ENCODE data around the gene MLEC.
A peak's percentile ranks its signal among the peaks of the same experiment; 100 is the strongest.

Gene MLEC

DNA sequence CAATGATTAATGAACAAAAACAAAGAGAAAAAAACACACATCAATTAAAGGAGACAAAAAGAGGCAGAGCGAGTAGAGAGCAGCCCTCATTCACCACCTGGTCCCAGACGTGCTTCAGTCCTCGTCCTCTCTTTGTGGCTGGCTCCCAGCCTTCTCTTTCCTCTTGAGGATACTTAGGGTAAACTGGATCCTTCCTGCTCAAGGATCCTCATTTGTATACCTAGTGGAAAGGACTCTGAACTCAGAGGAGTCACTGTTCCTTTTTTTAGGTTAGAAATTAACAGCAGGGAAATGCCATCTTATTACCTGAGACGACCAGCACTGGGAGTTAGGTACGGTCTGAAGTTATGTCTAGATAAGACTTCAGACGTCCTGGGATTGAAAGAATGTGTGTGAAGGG lies 9.7 kb downstream of the MLEC start:
- DNase-seq: no peak

DNA sequence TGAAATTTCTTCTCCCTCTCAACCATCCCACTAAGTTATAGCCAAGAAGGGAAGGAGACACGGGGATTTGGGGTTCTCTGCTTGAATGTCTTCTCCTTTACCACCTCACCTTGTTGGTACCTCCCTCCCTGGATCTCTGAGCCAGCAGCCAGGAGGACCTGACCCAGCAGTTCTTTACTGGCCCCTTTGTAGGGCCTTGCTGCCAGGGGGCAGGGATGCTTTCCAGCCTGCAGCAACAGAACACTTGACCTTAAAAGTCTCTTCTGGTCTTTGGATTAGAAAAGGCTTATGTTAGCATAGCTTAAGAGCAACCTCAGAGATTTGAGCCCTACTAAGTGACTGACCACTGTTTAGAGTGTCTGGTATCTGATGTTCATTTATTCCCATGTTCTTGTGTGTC lies 10.4 kb downstream of the MLEC start:
- no peak for DNase-seq

DNA sequence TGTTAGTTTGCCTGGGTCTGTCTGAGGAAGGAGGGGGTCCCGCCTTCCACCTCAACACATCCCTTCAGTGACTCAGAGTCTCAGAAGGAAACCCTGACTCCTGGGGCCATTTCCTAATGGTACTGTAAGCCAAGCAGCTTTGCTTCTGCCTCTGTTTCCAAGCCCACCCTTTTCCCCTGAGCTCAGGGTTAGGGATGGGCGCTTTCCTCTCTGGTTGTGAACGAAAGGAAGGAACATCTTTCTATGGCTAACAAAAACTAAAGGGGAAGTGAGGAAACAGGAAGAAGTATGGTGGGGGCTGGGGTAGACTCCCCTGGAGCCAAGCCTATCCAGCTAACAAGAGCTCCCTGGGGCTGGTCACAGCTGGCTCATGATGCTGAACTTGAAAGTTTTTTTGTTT lies 11.7 kb downstream of the MLEC start:
- DNase-seq: no peak

DNA sequence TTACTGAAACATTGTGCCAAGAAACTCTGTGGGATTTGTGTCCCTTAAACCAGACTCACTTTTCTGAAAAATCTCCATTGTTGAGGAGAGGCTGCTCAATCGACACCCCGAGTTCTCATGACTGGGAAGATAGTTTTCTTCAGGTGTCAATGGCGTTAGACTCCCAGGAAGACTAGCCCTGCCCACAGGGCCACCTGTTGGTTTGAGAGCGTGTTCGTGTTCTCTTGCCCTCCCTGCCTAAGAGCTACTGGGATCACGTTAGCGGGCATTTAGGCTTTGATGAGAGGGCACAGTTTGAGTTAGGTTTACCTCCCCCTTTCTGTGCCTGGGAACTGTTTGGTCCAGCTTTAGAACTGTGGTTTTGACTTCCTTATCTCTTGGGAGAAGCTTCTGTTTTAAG lies 12.6 kb downstream of the MLEC start:
- DNase-seq: no peak

DNA sequence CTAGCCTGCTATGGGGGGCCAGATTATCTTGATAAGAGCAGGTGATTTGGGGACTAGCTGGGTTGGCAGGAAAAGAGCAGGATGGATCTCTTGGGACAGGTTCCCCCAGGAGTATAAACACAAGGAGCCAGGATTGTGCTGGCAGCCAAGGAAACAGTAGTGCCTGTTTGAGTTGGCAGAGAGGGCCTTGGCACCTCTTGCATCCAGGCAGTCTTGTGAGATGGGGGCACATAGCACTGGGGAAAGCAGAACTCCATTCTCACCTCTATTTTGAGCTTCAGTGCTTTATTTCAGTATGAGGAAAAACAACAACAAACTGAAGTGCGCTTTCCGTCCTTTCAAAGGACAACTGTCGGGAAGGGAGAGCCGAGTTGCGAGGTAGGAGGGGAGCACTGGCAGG lies 13.9 kb downstream of the MLEC start:
- no peak for DNase-seq

DNA sequence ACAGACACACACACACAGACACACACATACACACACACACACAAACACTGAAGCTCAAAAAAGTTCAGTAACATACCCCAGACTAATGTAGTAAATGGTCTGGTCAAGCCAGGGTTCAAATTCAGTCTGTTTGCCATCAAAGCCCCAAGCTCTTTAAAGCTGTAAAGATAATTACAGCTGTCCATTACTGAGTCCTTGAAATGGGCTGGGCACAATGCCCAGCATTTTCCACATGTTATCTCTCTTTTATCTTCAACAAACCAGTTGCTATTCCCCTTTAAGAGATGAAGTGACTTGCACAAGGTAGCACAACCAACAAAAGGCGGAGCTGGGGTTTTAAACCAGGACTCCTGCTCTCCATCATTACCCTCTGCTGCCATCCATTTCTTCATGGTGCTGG lies 15.7 kb downstream of the MLEC start:
- no peak for DNase-seq

DNA sequence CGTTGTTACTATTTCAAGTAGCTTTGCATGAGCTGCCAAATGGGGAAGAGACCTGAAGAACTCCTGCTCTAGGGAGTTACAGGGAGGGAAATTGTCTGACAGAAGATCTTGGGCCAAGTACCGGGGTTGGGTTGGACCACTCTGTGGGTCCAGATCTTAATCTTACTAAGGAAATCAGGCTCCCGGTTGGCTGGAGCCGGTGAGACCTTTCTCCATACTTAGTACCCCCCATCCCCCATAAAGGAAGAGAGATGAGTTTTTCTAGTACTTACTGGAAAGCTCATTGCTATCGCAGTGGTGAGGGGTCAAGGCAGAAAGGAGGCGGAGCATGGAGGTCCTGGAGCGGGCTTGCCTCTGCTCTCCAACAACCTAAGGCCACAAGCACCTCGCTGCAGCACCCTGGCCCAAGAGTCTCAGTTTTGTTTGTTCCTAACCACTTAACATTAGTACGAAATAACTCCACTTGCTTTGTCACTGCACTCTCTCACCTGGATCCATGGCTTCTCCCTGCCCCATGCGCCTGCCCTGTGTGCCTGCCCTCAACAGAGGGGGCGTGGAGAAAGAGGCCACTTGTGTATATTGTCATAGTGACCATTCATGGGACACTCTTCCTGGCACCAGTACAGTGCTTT lies 16.5 kb downstream of the MLEC start:
- DNase-seq: no peak

DNA sequence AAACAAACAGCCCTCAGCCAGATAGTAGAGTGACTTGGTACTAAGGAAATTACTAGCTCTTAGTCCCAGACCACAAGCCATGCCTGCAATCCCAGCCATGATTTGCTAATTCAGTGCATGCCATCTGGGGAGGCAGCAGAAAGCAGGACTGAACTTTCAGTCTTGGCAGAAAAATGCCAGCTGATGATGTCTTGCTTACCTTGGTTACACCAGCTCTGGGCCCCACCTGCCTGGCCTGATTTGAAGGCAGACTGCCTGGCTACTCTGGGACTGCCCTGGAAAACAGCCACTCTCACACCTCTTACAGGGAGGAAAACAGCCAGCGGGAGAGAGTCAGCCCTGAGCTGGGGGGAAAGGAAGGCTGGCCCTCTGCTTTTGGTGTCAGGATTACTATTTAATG lies 18.7 kb downstream of the MLEC start:
- no peak for DNase-seq

DNA sequence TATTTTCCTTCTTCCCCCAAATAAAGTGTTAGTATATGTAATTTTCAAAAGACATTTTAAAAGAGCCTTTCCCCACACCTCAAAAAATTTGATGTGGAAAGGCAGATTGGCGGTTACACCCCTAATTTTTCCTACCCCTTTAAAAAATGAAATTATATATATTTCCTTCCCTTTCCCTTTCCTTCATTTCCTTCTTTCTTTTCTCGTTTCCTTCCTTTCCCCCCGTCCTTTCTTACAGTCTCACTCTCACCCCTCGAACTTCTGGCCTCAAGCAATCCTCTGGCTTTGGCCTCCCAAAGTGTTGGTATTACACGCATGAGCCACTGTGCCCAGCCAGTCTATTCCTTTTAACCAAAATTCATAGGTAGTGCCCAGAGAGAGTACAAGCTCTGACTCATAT lies 19.1 kb downstream of the MLEC start:
- DNase-seq: no peak

DNA sequence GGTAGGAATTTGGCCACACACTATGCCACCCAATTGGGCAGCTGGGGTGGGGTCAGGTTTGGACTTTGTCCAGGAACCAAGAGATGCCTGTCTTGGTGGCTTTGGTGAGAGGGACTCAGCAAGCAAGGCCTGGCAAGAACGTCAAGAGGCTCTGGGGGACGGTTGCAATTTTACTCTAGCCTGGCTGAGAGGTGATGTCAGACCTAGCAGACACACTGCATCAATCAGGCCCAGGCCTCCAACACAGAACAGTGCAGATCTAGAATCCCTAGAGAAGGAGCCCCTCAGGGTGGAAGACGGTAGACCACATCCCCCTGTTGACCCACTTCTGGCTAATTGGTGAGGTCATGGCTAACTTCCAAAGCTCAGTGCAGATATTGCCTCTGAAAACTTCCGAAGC lies 21.7 kb downstream of the MLEC start:
- DNase-seq: no peak

DNA sequence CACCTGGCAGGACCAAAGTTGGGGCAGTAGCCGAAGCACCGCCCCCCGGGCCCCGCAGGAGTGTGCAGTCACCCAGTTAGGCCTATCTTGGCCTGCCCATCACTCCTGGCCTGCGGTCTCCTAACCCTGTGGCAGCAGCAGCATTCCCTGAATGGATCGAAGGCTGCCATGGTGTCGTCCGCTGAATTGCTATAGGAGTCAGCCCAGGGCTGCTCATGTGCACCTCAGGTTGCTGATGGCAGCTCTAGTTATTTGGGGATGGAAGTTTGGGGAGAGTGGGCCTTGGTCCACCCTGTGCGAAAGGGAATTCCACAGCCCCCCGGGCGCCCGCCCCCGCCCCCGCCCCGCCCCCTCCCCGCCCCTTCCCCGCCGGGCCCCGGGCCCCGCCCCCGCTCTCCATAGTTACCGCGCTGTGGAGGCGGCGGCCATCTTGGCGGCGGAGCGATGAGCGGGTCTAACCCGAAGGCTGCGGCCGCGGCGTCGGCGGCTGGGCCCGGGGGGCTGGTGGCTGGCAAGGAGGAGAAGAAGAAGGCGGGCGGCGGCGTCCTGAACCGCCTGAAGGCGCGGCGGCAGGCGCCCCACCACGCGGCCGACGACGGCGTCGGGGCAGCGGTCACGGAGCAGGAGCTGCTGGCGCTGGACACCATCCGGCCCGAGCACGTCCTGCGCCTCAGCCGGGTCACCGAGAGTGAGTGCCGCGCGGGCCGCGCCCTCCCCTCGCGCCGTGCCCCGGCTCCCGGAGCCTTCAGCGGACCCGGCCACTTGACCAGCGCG lies 23.3 kb downstream of the MLEC start, which contains the start of gene UNC119B:
UNC119B (plus strand) TSS at position 428 of the 774 bp plus-strand sequence; CDS start at position 445, 17 bp downstream.
- no peak for DNase-seq

DNA sequence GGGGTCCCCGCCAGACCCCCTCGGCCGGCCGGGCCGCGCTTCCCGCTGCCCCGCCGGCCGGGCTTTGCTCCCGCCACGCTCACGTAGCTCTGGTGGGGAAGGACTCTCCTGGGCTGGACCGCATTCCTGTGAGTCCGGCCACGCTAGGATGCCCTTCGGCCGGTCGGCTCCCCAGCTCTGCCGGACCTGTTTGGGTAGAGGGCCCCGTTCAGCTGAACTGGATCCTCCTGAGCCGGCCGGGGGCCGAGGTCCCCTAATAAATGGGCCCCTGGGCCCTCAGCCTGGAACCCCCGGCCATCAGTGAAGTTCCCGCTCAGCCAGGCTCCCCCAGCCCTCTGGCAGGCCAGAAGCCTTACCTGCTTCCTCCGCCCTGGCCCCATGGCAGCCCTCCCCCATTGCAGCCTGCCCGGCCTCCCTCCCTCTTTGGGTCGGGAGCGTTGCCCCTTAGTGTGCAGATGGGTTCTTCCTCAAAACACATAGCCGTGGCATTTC lies 23.9 kb downstream of the MLEC start:
- DNase-seq: no peak

DNA sequence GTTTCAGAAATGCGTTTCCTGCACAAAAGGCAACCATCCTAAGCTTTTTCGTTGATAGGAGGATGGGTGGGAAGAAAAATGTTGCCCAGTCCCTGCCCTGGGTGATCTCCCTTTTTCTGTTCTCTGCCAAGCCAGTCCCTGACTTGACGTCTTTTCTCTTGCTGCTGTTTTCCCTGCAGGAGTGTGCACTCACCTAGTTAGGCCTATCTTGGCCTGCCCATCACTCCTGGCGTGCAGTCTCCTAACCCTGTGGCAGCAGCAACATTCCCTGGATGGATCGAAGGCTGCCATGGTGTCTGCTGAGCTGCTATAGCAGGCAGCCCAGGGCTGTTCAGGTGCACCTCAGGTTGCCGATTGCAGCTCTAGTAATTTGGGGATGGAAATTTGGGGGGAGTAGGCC lies 24.5 kb downstream of the MLEC start:
- DNase-seq: no peak

DNA sequence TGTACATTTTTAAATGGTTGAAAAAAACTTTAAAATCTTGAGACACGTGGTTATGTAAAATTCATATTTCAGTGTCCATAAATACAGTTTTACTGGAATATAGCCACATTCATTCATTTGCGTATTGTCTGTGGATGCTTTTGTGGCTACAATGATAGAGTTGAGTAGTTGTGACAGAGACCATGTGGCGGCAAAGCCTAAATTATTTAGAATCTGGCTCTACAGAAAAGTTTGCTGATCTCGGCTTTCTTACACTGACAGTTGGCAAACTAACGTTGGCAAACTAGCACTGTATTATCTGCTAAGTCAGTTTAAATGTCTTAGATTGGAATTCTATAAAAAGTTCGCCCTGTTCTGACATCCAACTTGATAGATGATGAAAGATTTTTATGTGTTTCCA lies 25.7 kb downstream of the MLEC start:
- DNase-seq: no peak

DNA sequence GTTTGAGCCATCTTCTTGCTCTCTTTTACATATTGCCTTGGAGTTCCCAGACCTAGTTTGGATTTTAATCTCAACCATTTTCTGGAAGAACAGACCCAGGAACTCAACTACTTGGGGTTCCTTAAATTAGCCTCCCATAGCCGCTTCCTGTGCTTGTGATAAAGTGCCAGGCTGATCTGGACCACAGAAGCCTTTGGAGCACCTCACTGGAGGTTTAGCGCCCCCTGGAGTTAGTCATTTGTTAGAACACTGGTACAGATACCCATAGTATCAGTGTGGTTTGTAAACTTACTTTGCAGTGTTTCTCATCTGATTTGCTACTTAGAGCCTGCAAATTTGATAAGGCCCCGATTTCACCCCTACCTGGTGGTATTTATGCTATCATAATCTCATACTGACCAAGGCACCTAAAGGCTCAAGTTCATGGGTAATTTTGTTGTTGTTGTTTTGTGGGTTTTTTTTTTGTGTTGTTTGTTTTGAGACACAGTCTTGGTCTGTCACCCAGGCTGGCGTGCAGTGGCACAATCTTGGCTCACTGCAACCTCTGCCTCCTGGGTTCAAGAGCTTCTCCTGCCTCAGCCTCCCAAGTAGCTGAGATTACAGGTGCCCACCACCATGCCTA lies 27.0 kb downstream of the MLEC start:
- DNase-seq: peak; percentile 53

DNA sequence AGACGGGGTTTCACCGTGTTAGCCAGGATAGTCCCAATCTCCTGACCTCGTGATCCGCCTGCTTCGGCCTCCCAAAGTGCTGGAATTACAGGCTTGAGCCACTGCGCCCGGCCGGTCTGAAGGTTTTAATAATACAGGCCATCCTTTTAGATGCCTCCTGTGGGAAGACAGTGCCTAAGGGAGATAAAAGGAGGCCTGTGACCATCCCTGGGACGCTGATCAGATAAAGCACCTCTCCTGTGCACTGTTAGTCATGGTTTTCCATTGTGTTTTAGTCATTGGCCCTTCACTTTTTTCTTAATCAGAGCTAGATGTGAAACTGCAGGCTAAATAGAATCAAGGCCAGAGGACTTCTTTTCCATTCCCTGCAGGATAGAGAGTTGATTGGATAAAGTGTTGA lies 31.1 kb downstream of the MLEC start:
- no peak for DNase-seq

DNA sequence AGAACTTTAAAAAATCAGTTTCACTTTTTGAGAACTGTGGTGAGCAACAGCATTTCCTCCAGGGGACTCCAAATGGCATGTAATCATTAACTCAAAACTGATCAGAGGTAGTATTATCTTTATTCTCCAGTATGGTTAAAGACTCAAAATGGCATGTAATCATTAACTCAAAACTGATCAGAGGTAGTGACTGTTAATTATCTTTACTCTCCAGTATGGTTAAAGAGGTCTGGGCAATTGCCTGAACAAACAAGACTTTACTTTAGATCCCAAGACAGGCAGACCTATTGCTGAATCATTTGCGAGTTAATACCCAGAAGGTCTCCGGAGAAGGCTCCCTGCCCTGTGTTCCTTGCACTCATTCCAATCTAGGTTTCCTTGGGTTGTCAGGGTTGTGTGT lies 32.1 kb downstream of the MLEC start:
- no peak for DNase-seq

DNA sequence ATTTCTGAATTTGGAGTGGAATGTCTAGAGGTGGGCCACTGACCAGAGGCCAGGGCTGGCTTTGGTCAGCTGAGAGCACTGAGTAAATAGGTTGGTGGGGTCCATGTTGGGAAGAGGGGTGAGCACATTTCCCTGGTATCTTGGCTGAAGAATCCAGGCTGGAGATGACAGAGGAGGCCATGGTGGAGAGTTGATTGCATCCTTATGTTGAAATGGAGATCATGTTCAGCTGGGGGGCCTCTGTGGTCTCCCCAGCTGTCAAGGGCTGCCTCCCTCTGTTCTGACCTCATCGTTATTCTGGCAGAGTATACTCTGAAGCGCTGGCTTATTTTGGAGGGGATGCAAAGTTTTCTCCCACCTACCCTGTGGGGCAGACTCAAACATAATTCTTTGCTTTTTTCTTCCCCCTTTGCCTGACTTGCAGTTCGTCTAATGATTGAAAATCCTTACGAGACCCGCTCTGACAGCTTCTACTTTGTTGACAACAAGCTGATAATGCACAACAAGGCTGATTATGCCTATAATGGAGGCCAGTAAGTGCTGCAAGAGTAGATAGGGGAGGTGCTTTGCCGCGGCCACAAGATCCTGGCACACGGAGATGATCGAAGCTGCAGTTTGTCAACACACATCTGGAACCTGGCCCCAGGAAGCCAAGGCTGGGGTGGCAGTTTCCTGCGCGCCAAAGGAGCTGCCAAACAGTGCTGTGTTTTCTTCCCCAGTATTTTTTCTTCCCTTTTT lies 32.7 kb downstream of the MLEC start:
- DNase-seq: no peak

DNA sequence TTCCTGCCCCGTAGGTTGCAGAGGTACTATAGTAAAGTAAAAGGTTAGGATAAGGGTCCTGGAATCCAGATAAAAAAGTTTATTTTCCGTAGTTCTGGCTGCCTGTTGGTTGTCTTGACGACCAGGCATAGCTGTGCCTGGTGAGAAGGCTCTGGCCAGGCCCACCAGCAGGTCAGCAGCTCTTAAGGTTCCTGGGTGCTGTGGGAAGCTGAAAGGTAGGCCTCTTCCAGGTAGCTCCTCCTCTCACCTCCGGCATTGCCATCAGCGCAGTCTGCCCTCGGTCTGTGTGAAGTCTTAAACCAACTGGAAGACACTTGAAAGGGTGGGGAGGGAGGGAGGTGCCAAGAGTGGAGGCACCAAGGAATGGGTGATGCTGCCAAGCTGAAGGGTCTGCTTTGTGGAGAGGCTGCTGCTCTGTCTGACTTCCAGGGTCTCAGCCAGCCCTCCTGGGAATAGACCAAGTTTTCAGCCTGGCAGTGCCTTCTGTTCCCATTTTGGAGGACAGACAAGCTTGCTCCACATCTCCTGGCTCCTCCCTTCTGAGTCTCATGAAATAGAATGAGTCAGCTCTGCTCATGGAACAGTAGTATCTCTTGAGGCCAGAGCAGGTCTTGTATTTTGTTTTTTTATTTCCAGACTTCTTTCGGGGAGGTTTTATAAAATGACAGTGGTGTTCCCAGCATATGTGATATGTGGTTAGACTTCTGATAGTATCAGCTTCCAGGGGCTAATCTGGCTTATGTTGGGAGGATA lies 33.5 kb downstream of the MLEC start:
- DNase-seq: no peak

DNA sequence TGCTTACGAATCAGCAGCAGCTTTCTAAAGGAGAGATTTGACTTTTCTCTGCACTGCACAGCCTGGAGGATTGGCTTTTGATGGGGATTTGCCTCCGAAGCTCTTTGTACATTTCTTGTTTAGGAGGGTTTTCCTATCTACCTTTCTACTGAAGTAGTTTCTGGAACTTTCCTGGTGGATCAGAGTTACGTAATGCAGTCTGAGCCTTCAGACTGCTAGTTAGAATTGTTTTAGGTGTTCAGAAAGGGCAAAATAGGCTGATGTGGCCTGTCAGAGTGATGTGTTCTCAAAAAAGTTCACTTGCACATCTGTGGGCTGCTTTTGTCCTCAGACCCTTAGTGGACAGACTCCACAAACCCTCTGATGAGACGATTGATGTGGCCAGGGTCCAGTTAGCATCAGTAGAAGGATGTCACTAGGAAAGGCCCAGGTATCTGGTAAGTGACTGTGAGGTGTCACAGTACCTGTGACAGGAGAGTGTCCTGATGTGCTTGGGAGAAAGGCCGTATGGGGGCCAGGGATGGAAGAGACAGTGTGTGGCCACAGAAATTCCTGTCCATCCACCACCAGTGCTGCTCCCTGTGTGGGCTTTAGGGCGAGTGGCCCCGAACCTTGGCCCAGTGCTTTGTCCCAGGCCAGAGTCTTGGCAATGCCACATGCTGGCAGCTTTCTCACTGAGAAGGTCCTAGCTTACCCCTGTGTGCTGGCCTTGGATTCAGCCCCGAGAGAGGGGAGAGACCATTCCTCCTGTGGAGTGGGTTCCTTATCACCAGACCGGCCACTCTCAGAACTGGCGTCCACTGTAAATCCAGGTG lies 34.2 kb downstream of the MLEC start:
- no peak for DNase-seq

DNA sequence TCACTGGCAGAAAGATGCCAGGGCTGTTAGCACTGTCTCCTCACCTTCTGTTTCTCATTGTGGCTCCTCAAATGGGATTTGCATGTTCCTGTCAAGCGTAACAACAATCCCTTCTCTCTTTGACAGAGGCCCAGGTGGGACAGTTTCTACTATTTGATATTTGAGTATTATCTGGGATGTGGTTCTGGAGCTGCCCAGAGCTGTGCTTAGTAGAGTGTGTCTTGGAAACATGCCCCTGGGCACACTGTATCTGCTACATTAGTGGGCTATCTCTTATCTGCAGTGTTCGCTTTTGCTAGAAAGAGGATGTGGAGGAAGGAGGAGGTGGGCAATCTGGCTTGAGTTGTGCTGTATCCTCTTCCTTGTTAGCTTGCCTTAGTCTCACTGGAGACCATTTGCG lies 34.9 kb downstream of the MLEC start:
- no peak for DNase-seq

DNA sequence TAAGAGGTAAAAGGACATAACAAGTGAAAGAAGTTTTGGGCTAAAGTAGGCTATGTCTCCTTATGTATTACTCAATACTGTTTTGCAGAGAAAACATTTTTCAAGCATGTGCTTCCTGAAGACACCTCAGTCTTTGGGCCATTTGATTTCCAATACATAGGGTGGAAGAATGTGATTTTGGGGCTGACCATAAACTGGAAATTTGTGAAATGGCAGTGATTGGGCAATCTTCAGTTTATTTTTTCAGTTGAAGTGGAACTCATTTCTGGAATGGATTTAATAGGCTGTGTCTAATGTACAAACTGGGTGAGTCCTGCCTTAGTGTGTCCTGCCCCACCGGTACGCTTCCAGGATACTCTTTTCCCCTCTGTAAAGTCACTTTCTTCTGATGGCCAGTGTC lies 35.8 kb downstream of the MLEC start:
- no peak for DNase-seq
